ENCODE results near the gene HFM1.

DNA sequence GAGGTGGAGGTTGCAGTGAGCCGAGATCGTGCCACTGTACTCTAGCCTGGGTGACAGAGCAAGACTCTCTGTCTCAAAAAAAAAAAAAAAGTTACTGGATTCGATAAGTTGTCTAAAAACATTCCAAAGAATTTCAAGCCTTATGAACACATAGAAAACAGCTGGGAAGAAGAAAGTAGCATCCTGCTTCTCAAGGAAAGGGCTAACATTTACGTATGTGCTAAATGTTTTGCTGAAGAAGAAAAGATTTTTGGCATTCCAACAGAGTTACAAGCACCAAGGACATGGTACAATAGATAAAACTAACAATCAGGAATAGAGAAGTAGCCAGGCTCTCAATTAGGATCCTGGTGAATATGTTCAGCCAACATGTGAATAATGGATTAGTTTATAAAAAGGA, 69.8 kb downstream of the HFM1 start:
- TF ChIP-seq POLR2A (IDR thresholded peaks at IDR 0.05) = no peak
- TF ChIP-seq, protein P1, sequence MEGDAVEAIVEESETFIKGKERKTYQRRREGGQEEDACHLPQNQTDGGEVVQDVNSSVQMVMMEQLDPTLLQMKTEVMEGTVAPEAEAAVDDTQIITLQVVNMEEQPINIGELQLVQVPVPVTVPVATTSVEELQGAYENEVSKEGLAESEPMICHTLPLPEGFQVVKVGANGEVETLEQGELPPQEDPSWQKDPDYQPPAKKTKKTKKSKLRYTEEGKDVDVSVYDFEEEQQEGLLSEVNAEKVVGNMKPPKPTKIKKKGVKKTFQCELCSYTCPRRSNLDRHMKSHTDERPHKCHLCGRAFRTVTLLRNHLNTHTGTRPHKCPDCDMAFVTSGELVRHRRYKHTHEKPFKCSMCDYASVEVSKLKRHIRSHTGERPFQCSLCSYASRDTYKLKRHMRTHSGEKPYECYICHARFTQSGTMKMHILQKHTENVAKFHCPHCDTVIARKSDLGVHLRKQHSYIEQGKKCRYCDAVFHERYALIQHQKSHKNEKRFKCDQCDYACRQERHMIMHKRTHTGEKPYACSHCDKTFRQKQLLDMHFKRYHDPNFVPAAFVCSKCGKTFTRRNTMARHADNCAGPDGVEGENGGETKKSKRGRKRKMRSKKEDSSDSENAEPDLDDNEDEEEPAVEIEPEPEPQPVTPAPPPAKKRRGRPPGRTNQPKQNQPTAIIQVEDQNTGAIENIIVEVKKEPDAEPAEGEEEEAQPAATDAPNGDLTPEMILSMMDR (IDR thresholded peaks at IDR 0.05) = no peak

All from body of pancreas (tissue), 4 donors.